Natural killer cell (primary cell): ENCODE data around the gene PRRT2. TPM values are rescaled to one million over a fixed set of nuclear protein-coding genes. Genes with fewer than 3 reads are reported as not detected.

Experiments used
- ATAC-seq, 3 donors: fragments of 150-1000 bp in 2 of 3; fragments of 200-7000 bp in 1 of 3; cut with Tn5 transposase; 1 replicate in 1 of 3; 2 replicates in 2 of 3; pipeline ENCODE4 v1.10.0; 2021; ENCODE audit warnings: mild to moderate bottlenecking in 2 of 3, moderate library complexity in 2 of 3
- DNase-seq, 2 donors: peaks; one replicate each; pipeline versions ENCODE4 v3.0.0 to v3.0.0-alpha.2; 2013 to 2021; ENCODE audit warnings: mixed read lengths in 1 of 2
- H3K27ac ChIP-seq: one replicate; pipeline ENCODE4 v1.5.1; 2013; ENCODE audit warnings: mild to moderate bottlenecking, low read length
- H3K27me3 ChIP-seq: one replicate; pipeline ENCODE4 v1.6.1; 2013; ENCODE audit warnings: low read length; ENCODE audit not compliant: control insufficient read depth, insufficient read depth
- H3K36me3 ChIP-seq: one replicate; pipeline ENCODE4 v1.6.1; 2013; ENCODE audit warnings: low read length; ENCODE audit not compliant: control insufficient read depth, insufficient read depth
- H3K4me1 ChIP-seq: one replicate; pipeline ENCODE4 v1.6.1; 2013; ENCODE audit warnings: low read length; ENCODE audit not compliant: control insufficient read depth, insufficient read depth
- H3K4me3 ChIP-seq: one replicate; pipeline ENCODE4 v1.5.1; 2013; ENCODE audit warnings: low read length
- H3K9me3 ChIP-seq: one replicate; pipeline ENCODE4 v1.6.1; 2013; ENCODE audit warnings: low read length; ENCODE audit not compliant: control insufficient read depth, insufficient read depth
- H3K27ac Mint-ChIP-seq, 2 donors: one replicate each; pipeline ENCODE4 v1.8.0; 2022; ENCODE audit warnings: mild to moderate bottlenecking in 2 of 2, mixed read lengths in 2 of 2, moderate library complexity in 1 of 2
- H3K27me3 Mint-ChIP-seq, 2 donors: one replicate each; pipeline ENCODE4 v1.8.0; 2022; ENCODE audit warnings: low read depth in 2 of 2, mixed read lengths in 2 of 2
- H3K36me3 Mint-ChIP-seq: one replicate; pipeline ENCODE4 v1.8.0; 2022; ENCODE audit warnings: mixed read lengths
- H3K4me1 Mint-ChIP-seq, 2 donors: one replicate each; pipeline ENCODE4 v1.8.0; 2022; ENCODE audit warnings: mixed read lengths in 2 of 2
- H3K4me3 Mint-ChIP-seq: one replicate; pipeline ENCODE4 v1.8.0; 2022; ENCODE audit warnings: mild to moderate bottlenecking, moderate library complexity, mixed read lengths
- H3K9me3 Mint-ChIP-seq, 2 donors: one replicate each; pipeline ENCODE4 v1.8.0; 2022; ENCODE audit warnings: mixed read lengths in 2 of 2
- WGBS: methylation state at CpG from one replicate; pipeline ENCODE4 v1.1.7; 2013; ENCODE audit warnings: missing lambda C conversion rate; ENCODE audit not compliant: insufficient coverage; 5-methylcytosine and 5-hydroxymethylcytosine counted together
- intact Hi-C: fragments of 100-400 bp; cut with micrococcal nuclease; formaldehyde crosslinking; loops from one replicate; pipeline ENCODE4 v1.14.2; 2022
- total RNA-seq, 4 donors: library from RNA; stranded (reverse); fragments of 120-200 nt in 1 of 4; gene quantifications; one replicate each; pipeline versions ENCODE4 v1.2.3 to v1.2.4, GENCODE V29; 2013 to 2022
- TF ChIP-seq, protein P1 (sequence below): fragments of 200-600 bp; IDR thresholded peaks from one replicate; pipeline ENCODE4 v1.8.0; 2022; ENCODE audit warnings: antibody characterized with exemption

PRRT2 gene
- total RNA-seq, 3 donors from 2014 or later (not counting 1 experiment from before 2014, with no cell fraction given): 0.70 to 1.4 (median 0.91) TPM

GRCh38 chr16:29845656-29846055, 33.7 kb downstream of the PRRT2 start:
- no peaks in the 10 kb centered on the region for H3K36me3 Mint-ChIP-seq
- intact Hi-C loops: no loop called here

DNA sequence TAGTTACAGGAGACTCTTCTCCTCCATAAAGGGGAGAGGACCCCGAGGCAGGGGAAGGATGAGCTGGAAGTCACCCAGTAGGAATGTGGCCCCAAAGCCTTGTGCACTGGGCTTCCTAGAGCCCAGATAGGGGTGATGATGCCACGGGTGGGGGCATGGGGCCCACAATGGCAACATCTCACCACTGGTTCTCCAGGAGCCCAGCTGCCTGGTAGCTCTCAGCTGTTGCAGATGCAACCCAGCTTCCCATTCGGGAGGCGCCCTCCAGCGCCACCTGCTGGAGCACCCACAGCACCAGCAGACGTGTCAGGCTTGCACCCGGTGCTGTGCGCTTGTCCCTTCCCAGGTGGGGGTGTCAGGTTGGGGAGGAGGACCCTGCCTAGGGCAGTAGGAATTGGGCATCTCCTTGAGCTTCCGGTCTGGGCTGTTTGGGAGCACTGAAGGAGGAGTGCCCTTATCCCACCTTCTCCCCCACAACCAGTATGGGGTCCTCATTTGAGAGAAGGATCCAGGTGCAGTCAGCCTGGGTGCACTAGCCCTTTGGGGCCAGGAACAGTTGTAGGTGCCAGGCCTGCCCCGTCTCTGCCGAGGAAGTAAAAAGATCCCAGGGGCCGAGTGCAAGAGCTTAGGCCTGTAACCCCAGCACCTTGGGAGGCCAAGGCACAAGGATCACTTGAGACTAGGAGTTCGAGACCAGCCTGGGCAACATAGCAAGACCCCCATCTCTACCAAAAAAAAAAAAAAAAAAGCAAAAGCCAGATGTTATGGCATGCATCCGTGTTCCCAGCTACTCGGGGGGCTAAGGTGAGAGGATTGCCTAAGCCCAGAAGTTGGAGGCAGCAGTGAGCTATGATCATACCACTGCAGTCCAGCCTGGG, 36.7 kb downstream of the PRRT2 start:
- no peaks in the 10 kb centered on the region for H3K27me3 ChIP-seq
- no peak overlapping the region for H3K4me3 Mint-ChIP-seq
- H3K9me3 ChIP-seq: no peaks in the 10 kb centered on the region
- no peaks in the 10 kb centered on the region for H3K9me3 Mint-ChIP-seq
- ATAC-seq: peak; percentile 85 to 97 (median 90)
- DNase-seq: peak; percentile 75 to 89
- intact Hi-C loops: loop anchor here (1.0 to 2.0 kb wide), 2 partner anchors 147 to 156 kb away; no protein-coding TSS in a partner anchor
- TF ChIP-seq, protein P1, sequence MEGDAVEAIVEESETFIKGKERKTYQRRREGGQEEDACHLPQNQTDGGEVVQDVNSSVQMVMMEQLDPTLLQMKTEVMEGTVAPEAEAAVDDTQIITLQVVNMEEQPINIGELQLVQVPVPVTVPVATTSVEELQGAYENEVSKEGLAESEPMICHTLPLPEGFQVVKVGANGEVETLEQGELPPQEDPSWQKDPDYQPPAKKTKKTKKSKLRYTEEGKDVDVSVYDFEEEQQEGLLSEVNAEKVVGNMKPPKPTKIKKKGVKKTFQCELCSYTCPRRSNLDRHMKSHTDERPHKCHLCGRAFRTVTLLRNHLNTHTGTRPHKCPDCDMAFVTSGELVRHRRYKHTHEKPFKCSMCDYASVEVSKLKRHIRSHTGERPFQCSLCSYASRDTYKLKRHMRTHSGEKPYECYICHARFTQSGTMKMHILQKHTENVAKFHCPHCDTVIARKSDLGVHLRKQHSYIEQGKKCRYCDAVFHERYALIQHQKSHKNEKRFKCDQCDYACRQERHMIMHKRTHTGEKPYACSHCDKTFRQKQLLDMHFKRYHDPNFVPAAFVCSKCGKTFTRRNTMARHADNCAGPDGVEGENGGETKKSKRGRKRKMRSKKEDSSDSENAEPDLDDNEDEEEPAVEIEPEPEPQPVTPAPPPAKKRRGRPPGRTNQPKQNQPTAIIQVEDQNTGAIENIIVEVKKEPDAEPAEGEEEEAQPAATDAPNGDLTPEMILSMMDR: peak; percentile 84
- no peaks in the 10 kb centered on the region for H3K36me3 Mint-ChIP-seq
- no peaks in the 10 kb centered on the region for H3K27me3 Mint-ChIP-seq
- H3K4me1 Mint-ChIP-seq: peaks cover 0 to 6% of the 10 kb centered on the region in 2 donors
- H3K4me1 ChIP-seq: peaks cover 5% of the 10 kb centered on the region
- 55% methylated on average over 14 of the region's 15 CpGs for WGBS
- no peak overlapping the region for H3K4me3 ChIP-seq
- H3K27ac Mint-ChIP-seq: peak overlapping the region; percentile 36 to 75
- H3K36me3 ChIP-seq: peaks cover 28% of the 10 kb centered on the region
- no peak overlapping the region for H3K27ac ChIP-seq

More at GRCh38 chr16:29845656-29846055, 33.7 kb downstream of the PRRT2 start:
- Histone ChIP-seq H3K27ac (no peak overlapping the region), H3K4me3 (no peak overlapping the region), H3K4me1 (peaks cover 5% of the 10 kb centered on the region), H3K9me3 (no peaks in the 10 kb centered on the region), H3K36me3 (peaks cover 46% of the 10 kb centered on the region), H3K27me3 (no peaks in the 10 kb centered on the region)
- Mint-ChIP-seq H3K27ac (peak overlapping the region in 1 of 2 donors; percentile 63), H3K4me3 (no peak overlapping the region), H3K27me3 (no peaks in the 10 kb centered on the region), H3K4me1 (peaks cover 0 to 6% of the 10 kb centered on the region in 2 donors), H3K9me3 (no peaks in the 10 kb centered on the region)
- 96% methylated on average over 18 of the region's 18 CpGs for WGBS
- DNase-seq: no peak
- no peak for ATAC-seq
- TF ChIP-seq, protein P1: no peak

DNA sequence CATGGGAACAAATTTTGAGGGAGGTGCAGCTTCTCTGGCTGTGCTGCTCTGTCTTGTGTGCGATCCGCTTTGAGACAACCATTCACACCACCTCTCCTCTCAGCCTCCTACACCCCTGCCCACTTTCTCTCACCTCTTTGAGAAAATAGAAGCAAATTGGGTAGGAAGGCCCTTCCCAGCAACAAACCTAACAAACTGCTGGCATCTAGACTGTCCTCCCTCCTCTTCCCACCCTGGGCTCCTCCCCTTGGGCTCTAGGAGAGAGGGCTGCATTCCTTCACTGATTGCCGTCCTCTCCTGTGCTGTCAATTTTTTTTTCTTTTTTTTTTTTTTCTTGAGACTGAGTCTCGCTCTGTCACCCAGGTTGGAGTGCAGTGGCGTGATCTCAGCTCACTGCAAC, 37.5 kb downstream of the PRRT2 start:
- Mint-ChIP-seq H3K27me3 (no peaks in the 10 kb centered on the region), H3K4me1 (peaks cover 0 to 6% of the 10 kb centered on the region in 2 donors), H3K27ac (no peak overlapping the region), H3K36me3 (no peaks in the 10 kb centered on the region), H3K9me3 (no peaks in the 10 kb centered on the region), H3K4me3 (no peak overlapping the region)
- Histone ChIP-seq H3K4me1 (peaks cover 5% of the 10 kb centered on the region), H3K36me3 (peaks cover 28% of the 10 kb centered on the region), H3K27ac (no peak overlapping the region), H3K9me3 (no peaks in the 10 kb centered on the region), H3K27me3 (no peaks in the 10 kb centered on the region), H3K4me3 (no peak overlapping the region)
- DNase-seq: no peak
- WGBS: 89% methylated on average over 5 of the region's 5 CpGs
- no peak for ATAC-seq
- intact Hi-C loops: loop anchor here (2.0 kb wide), 1 partner anchor 157 kb away; no protein-coding TSS in a partner anchor
- TF ChIP-seq, protein P1: no peak
